ENCODE data around the gene AKT3.

Gene AKT3

GRCh38 chr1:243594455-243594854, 255.6 kb downstream of the AKT3 start:
- TF ChIP-seq SIN3A (IDR thresholded peaks at IDR 0.05; ENCODE audit: borderline replicate concordance, insufficient read depth, low read length) (no peak), TAF1 (IDR thresholded peaks at IDR 0.05; ENCODE audit: borderline replicate concordance, insufficient read depth, low read length) (no peak), REST (IDR thresholded peaks at IDR 0.05; ENCODE audit: insufficient read depth in 1 of 2, low read depth in 2 of 2, low read length in 2 of 2) (no peak), POLR2AphosphoS5 (IDR thresholded peaks at IDR 0.05; ENCODE audit: low read depth, low read length) (no peak), FOXP2 (optimal IDR thresholded peaks at IDR 0.05; ENCODE audit: borderline replicate concordance, extremely low read depth, extremely low read length, insufficient read depth) (no peak)

- TF ChIP-seq FOXP2 (optimal IDR thresholded peaks at IDR 0.05; ENCODE audit: borderline replicate concordance, extremely low read depth, extremely low read length, insufficient read depth) (no peak), SIN3A (IDR thresholded peaks at IDR 0.05; ENCODE audit: borderline replicate concordance, insufficient read depth, low read length) (no peak), REST (IDR thresholded peaks at IDR 0.05; ENCODE audit: insufficient read depth in 1 of 2, low read depth in 2 of 2, low read length in 2 of 2) (no peak), POLR2AphosphoS5 (IDR thresholded peaks at IDR 0.05; ENCODE audit: low read depth, low read length) (no peak), TAF1 (IDR thresholded peaks at IDR 0.05; ENCODE audit: borderline replicate concordance, insufficient read depth, low read length) (no peak)
Observed at GRCh38 chr1:243587823-243588560, 262.1 kb downstream of the AKT3 start.

- no peak for TF ChIP-seq TAF1 (IDR thresholded peaks at IDR 0.05; ENCODE audit: borderline replicate concordance, insufficient read depth, low read length)
Observed at GRCh38 chr1:243587285-243587684, 262.8 kb downstream of the AKT3 start.

GRCh38 chr1:243585982-243586381, 264.1 kb downstream of the AKT3 start:
- no peak for TF ChIP-seq POLR2AphosphoS5 (IDR thresholded peaks at IDR 0.05; ENCODE audit: low read depth, low read length)
- no peak for TF ChIP-seq TAF1 (IDR thresholded peaks at IDR 0.05; ENCODE audit: borderline replicate concordance, insufficient read depth, low read length)
- TF ChIP-seq REST (IDR thresholded peaks at IDR 0.05; ENCODE audit: insufficient read depth in 1 of 2, low read depth in 2 of 2, low read length in 2 of 2): no peak
- no peak for TF ChIP-seq FOXP2 (optimal IDR thresholded peaks at IDR 0.05; ENCODE audit: borderline replicate concordance, extremely low read depth, extremely low read length, insufficient read depth)
- TF ChIP-seq SIN3A (IDR thresholded peaks at IDR 0.05; ENCODE audit: borderline replicate concordance, insufficient read depth, low read length): no peak

GRCh38 chr1:243582326-243582725, 267.7 kb downstream of the AKT3 start:
- TF ChIP-seq TAF1 (IDR thresholded peaks at IDR 0.05; ENCODE audit: borderline replicate concordance, insufficient read depth, low read length) (no peak), POLR2AphosphoS5 (IDR thresholded peaks at IDR 0.05; ENCODE audit: low read depth, low read length) (no peak), REST (IDR thresholded peaks at IDR 0.05; ENCODE audit: insufficient read depth in 1 of 2, low read depth in 2 of 2, low read length in 2 of 2) (no peak), FOXP2 (optimal IDR thresholded peaks at IDR 0.05; ENCODE audit: borderline replicate concordance, extremely low read depth, extremely low read length, insufficient read depth) (no peak), SIN3A (IDR thresholded peaks at IDR 0.05; ENCODE audit: borderline replicate concordance, insufficient read depth, low read length) (no peak)
